Thyroid gland (tissue), 4 donors: ENCODE measurements around the gene PRKCA. TPM values are rescaled to one million over a fixed set of nuclear protein-coding genes. Genes with fewer than 3 reads are reported as not detected.
"Not testable (repeated sequence)": the region's sequence is repeated elsewhere in the genome, so short reads cannot be mapped to it uniquely, and the experiment has no call there.

Source experiments
- DNase-seq, 2 donors: peaks; one replicate each; pipeline ENCODE4 v3.0.0-alpha.2; 2019
- H3K27ac ChIP-seq, 3 donors: fragments of 200-600 bp; sonication (generic); 1 replicate in 2 of 3; 2 replicates in 1 of 3; pipeline ENCODE4 v1.5.1; 2016 to 2019; ENCODE audit warnings: mild to moderate bottlenecking in 1 of 3, moderate library complexity in 1 of 3
- H3K27me3 ChIP-seq: fragments of 200-600 bp; sonication (generic); one replicate; pipeline ENCODE4 v1.5.1; 2019
- H3K36me3 ChIP-seq, 2 donors: fragments of 200-600 bp; sonication (generic); one replicate each; pipeline ENCODE4 v1.5.1; 2016 to 2019
- H3K4me1 ChIP-seq, 2 donors: fragments of 200-600 bp; sonication (generic); one replicate each; pipeline ENCODE4 v1.5.1; 2017 to 2019
- H3K4me3 ChIP-seq, 3 donors: fragments of 200-600 bp; sonication (generic); replicated peaks in 1 of 3; 1 replicate in 2 of 3; 2 replicates in 1 of 3; pipeline ENCODE4 v1.5.1; 2016; ENCODE audit warnings: mild to moderate bottlenecking in 1 of 3
- H3K9me3 ChIP-seq: fragments of 200-600 bp; sonication (generic); one replicate; pipeline ENCODE4 v1.5.1; 2017
- CTCF ChIP-seq, 6 experiments: fragments of 200-600 bp in 3 of 6; fragments of 450-650 bp in 3 of 6; sonication (generic) in 3 of 6; IDR thresholded peaks; one replicate each; pipeline ENCODE4 v1.5.1; 2016 to 2019; ENCODE audit warnings: antibody characterized with exemption in 6 of 6, mild to moderate bottlenecking in 2 of 6, inconsistent platforms in 1 of 6, moderate library complexity in 1 of 6
- POLR2A ChIP-seq, 2 donors: fragments of 450-650 bp; IDR thresholded peaks; one replicate each; pipeline ENCODE4 v1.6.1; 2017; ENCODE audit warnings: antibody characterized with exemption in 2 of 2, mild to moderate bottlenecking in 2 of 2, moderate library complexity in 1 of 2
- WGBS, 2 donors: methylation state at CpG; one replicate each; pipeline ENCODE4 v1.1.5; 2017; 5-methylcytosine and 5-hydroxymethylcytosine counted together
- intact Hi-C: fragments of 100-400 bp; cut with DNase I; formaldehyde crosslinking; loops from one replicate; pipeline ENCODE4 v1.15.1; 2023
- total RNA-seq, 4 donors: library from RNA; depleted of rRNA; stranded (reverse); fragments of >200 nt; gene quantifications; one replicate each; pipeline ENCODE4 v1.2.3, GENCODE V29; 2016

Gene PRKCA
- total RNA-seq, 4 donors from 2014 or later, result 6.7 to 24.2 (median 15.3) TPM

- Histone ChIP-seq H3K4me3 (no peak overlapping the region), H3K4me1 (peaks cover 2 to 5% of the 10 kb centered on the region in 2 donors), H3K27ac (no peak overlapping the region), H3K27me3 (no peaks in the 10 kb centered on the region), H3K36me3 (no peaks in the 10 kb centered on the region), H3K9me3 (no peaks in the 10 kb centered on the region)
- intact Hi-C loops, result no loop called here
- TF ChIP-seq POLR2A (IDR thresholded peaks at IDR 0.05) (no peak), CTCF (IDR thresholded peaks at IDR 0.05) (no peak)
- DNase-seq, result no peak
- WGBS, 2 donors, result 95 to 96% methylated on average over 3 of the region's 3 CpGs
Measured at GRCh38 chr17:66487121-66487520, 184.7 kb downstream of the PRKCA start.

- Histone ChIP-seq H3K27ac (no peak overlapping the region), H3K4me3 (no peak overlapping the region), H3K9me3 (no peaks in the 10 kb centered on the region), H3K4me1 (peaks cover 5 to 10% of the 10 kb centered on the region in 2 donors), H3K36me3 (no peaks in the 10 kb centered on the region), H3K27me3 (no peaks in the 10 kb centered on the region)
- TF ChIP-seq POLR2A (IDR thresholded peaks at IDR 0.05) (no peak), CTCF (IDR thresholded peaks at IDR 0.05) (no peak)
- no peak for DNase-seq
- WGBS, 2 donors, result 94% methylated on average over 5 of the region's 5 CpGs
- intact Hi-C loops, result no loop called here
Measured at GRCh38 chr17:66487981-66488468, 185.6 kb downstream of the PRKCA start.

- peaks cover 5 to 10% of the 10 kb centered on the region in 2 donors for H3K4me1 ChIP-seq
- no peaks in the 10 kb centered on the region for H3K9me3 ChIP-seq
- no peaks in the 10 kb centered on the region for H3K27me3 ChIP-seq
- no peak for DNase-seq
- H3K4me3 ChIP-seq, result no peak overlapping the region
- TF ChIP-seq POLR2A (IDR thresholded peaks at IDR 0.05) (no peak), CTCF (IDR thresholded peaks at IDR 0.05) (no peak)
- intact Hi-C loops, result no loop called here
- no peak overlapping the region for H3K27ac ChIP-seq
- no peaks in the 10 kb centered on the region for H3K36me3 ChIP-seq
- WGBS, 2 donors, result 86 to 89% methylated on average over 4 of the region's 4 CpGs
Measured at GRCh38 chr17:66488864-66489263, 186.5 kb downstream of the PRKCA start.

GRCh38 chr17:66489576-66489975 lies 187.2 kb downstream of the PRKCA start:
- intact Hi-C loops, H3K27me3 ChIP-seq, DNase-seq, H3K4me3 ChIP-seq, H3K27ac ChIP-seq, H3K36me3 ChIP-seq, H3K9me3 ChIP-seq: not testable (repeated sequence)
- 94 to 97% methylated on average over 3 of the region's 3 CpGs for WGBS, 2 donors
- peaks cover 5 to 10% of the 10 kb centered on the region in 2 donors for H3K4me1 ChIP-seq

GRCh38 chr17:66491213-66491612 lies 188.8 kb downstream of the PRKCA start:
- H3K36me3 ChIP-seq, result no peaks in the 10 kb centered on the region
- DNase-seq, result no peak
- H3K4me3 ChIP-seq, result no peak overlapping the region
- no peak overlapping the region for H3K27ac ChIP-seq
- WGBS, 2 donors, result 79 to 84% methylated on average over 2 of the region's 2 CpGs
- intact Hi-C loops, result no loop called here
- peaks cover 5 to 10% of the 10 kb centered on the region in 2 donors for H3K4me1 ChIP-seq
- no peaks in the 10 kb centered on the region for H3K27me3 ChIP-seq
- TF ChIP-seq POLR2A (IDR thresholded peaks at IDR 0.05), result no peak
- no peak for TF ChIP-seq CTCF (IDR thresholded peaks at IDR 0.05)
- H3K9me3 ChIP-seq, result no peaks in the 10 kb centered on the region

- DNase-seq, result no peak
- peaks cover 5 to 10% of the 10 kb centered on the region in 2 donors for H3K4me1 ChIP-seq
- no peaks in the 10 kb centered on the region for H3K27me3 ChIP-seq
- H3K27ac ChIP-seq, result no peak overlapping the region
- H3K4me3 ChIP-seq, result no peak overlapping the region
- TF ChIP-seq POLR2A (IDR thresholded peaks at IDR 0.05), result no peak
- no peak for TF ChIP-seq CTCF (IDR thresholded peaks at IDR 0.05)
- intact Hi-C loops, result no loop called here
- H3K36me3 ChIP-seq, result no peaks in the 10 kb centered on the region
- H3K9me3 ChIP-seq, result no peaks in the 10 kb centered on the region
- 84 to 95% methylated on average over 3 of the region's 3 CpGs for whole genome bisulfite sequencing, 2 donors
Measured at GRCh38 chr17:66491665-66492064, 189.3 kb downstream of the PRKCA start.
